Natural killer cell (primary cell): ENCODE measurements around the gene TBCB. TPM values are rescaled to one million over a fixed set of nuclear protein-coding genes. Genes with fewer than 3 reads are reported as not detected.
A peak's percentile ranks its signal among the peaks of the same experiment; 100 is the strongest.

Experiments used
- ATAC-seq, 3 donors: fragments of 150-1000 bp in 2 of 3; fragments of 200-7000 bp in 1 of 3; cut with Tn5 transposase; 1 replicate in 1 of 3; 2 replicates in 2 of 3; pipeline ENCODE4 v1.10.0; 2021; ENCODE audit warnings: mild to moderate bottlenecking in 2 of 3, moderate library complexity in 2 of 3
- DNase-seq, 2 donors: peaks; one replicate each; pipeline versions ENCODE4 v3.0.0 to v3.0.0-alpha.2; 2013 to 2021; ENCODE audit warnings: mixed read lengths in 1 of 2
- H3K27ac ChIP-seq: one replicate; pipeline ENCODE4 v1.5.1; 2013; ENCODE audit warnings: mild to moderate bottlenecking, low read length
- H3K27me3 ChIP-seq: one replicate; pipeline ENCODE4 v1.6.1; 2013; ENCODE audit warnings: low read length; ENCODE audit not compliant: control insufficient read depth, insufficient read depth
- H3K36me3 ChIP-seq: one replicate; pipeline ENCODE4 v1.6.1; 2013; ENCODE audit warnings: low read length; ENCODE audit not compliant: control insufficient read depth, insufficient read depth
- H3K4me1 ChIP-seq: one replicate; pipeline ENCODE4 v1.6.1; 2013; ENCODE audit warnings: low read length; ENCODE audit not compliant: control insufficient read depth, insufficient read depth
- H3K4me3 ChIP-seq: one replicate; pipeline ENCODE4 v1.5.1; 2013; ENCODE audit warnings: low read length
- H3K9me3 ChIP-seq: one replicate; pipeline ENCODE4 v1.6.1; 2013; ENCODE audit warnings: low read length; ENCODE audit not compliant: control insufficient read depth, insufficient read depth
- H3K27ac Mint-ChIP-seq, 2 donors: one replicate each; pipeline ENCODE4 v1.8.0; 2022; ENCODE audit warnings: mild to moderate bottlenecking in 2 of 2, mixed read lengths in 2 of 2, moderate library complexity in 1 of 2
- H3K27me3 Mint-ChIP-seq, 2 donors: one replicate each; pipeline ENCODE4 v1.8.0; 2022; ENCODE audit warnings: low read depth in 2 of 2, mixed read lengths in 2 of 2
- H3K36me3 Mint-ChIP-seq: one replicate; pipeline ENCODE4 v1.8.0; 2022; ENCODE audit warnings: mixed read lengths
- H3K4me1 Mint-ChIP-seq, 2 donors: one replicate each; pipeline ENCODE4 v1.8.0; 2022; ENCODE audit warnings: mixed read lengths in 2 of 2
- H3K4me3 Mint-ChIP-seq: one replicate; pipeline ENCODE4 v1.8.0; 2022; ENCODE audit warnings: mild to moderate bottlenecking, moderate library complexity, mixed read lengths
- H3K9me3 Mint-ChIP-seq, 2 donors: one replicate each; pipeline ENCODE4 v1.8.0; 2022; ENCODE audit warnings: mixed read lengths in 2 of 2
- WGBS: methylation state at CpG from one replicate; pipeline ENCODE4 v1.1.7; 2013; ENCODE audit warnings: missing lambda C conversion rate; ENCODE audit not compliant: insufficient coverage; 5-methylcytosine and 5-hydroxymethylcytosine counted together
- intact Hi-C: fragments of 100-400 bp; cut with micrococcal nuclease; formaldehyde crosslinking; loops from one replicate; pipeline ENCODE4 v1.14.2; 2022
- total RNA-seq, 4 donors: library from RNA; stranded (reverse); fragments of 120-200 nt in 1 of 4; gene quantifications; one replicate each; pipeline versions ENCODE4 v1.2.3 to v1.2.4, GENCODE V29; 2013 to 2022
- TF ChIP-seq, protein P1 (sequence below): fragments of 200-600 bp; IDR thresholded peaks from one replicate; pipeline ENCODE4 v1.8.0; 2022; ENCODE audit warnings: antibody characterized with exemption

The TBCB gene
- total RNA-seq, 3 donors from 2014 or later (not counting 1 experiment from before 2014, with no cell fraction given): 153 to 180 (median 175) TPM

DNA sequence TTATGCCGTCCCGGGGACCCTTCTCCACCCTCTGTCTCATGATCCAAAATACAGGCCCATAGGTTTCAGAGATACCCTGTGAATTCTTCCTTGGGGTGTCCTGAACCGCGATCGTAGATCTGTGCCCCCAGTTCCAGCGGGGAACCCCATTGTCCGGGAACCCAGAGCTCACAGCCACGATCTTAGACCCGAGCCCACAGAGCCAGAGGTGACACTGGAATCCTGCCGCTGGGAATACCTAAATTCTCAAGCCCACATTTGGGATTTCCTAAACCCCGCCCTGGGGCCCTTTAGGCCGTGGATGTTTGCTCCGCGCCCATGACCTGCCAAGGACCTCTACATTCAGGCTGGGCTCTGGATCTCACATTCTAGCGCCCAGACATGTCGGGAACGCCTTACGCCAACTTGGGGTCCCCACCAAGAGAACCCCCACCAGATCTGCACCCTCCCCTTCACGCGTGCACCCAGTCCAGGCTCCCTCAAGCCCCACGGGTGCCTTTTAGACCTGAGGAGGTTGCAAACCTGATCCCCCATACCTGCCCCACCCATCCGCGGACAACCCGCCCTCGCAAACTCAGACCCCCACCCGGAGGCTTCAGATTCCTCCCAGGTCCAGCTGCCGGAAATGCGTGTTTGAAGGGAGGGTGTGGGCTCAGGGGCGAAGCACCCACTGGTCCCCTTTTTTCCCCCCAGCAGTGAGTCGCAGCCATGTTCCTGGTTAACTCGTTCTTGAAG lies 25.2 kb downstream of the TBCB start:
- Histone ChIP-seq H3K27me3 (no peaks in the 10 kb centered on the region), H3K9me3 (no peaks in the 10 kb centered on the region), H3K4me1 (peaks cover 19% of the 10 kb centered on the region), H3K27ac (peak overlapping the region; percentile 76), H3K4me3 (peak overlapping the region; percentile 94), H3K36me3 (peaks cover 25% of the 10 kb centered on the region)
- ATAC-seq (peak; percentile 18 to 25 (median 18)), DNase-seq (peak; percentile 27 to 69)
- TF ChIP-seq, protein P1, sequence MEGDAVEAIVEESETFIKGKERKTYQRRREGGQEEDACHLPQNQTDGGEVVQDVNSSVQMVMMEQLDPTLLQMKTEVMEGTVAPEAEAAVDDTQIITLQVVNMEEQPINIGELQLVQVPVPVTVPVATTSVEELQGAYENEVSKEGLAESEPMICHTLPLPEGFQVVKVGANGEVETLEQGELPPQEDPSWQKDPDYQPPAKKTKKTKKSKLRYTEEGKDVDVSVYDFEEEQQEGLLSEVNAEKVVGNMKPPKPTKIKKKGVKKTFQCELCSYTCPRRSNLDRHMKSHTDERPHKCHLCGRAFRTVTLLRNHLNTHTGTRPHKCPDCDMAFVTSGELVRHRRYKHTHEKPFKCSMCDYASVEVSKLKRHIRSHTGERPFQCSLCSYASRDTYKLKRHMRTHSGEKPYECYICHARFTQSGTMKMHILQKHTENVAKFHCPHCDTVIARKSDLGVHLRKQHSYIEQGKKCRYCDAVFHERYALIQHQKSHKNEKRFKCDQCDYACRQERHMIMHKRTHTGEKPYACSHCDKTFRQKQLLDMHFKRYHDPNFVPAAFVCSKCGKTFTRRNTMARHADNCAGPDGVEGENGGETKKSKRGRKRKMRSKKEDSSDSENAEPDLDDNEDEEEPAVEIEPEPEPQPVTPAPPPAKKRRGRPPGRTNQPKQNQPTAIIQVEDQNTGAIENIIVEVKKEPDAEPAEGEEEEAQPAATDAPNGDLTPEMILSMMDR: no peak
- Mint-ChIP-seq H3K4me1 (peaks cover 17 to 29% of the 10 kb centered on the region in 2 donors), H3K36me3 (no peaks in the 10 kb centered on the region), H3K27ac (peak overlapping the region; percentile 88 to 90), H3K4me3 (peak overlapping the region; percentile 96), H3K9me3 (no peaks in the 10 kb centered on the region), H3K27me3 (no peaks in the 10 kb centered on the region)
- WGBS: under 1% methylated on average over 29 of the region's 31 CpGs
- intact Hi-C loops: loop anchor here (1.0 to 2.0 kb wide), 4 partner anchors 13 to 86 kb away; partner anchors contain the start of genes TBCB, THAP8, WDR62 and ZNF146

DNA sequence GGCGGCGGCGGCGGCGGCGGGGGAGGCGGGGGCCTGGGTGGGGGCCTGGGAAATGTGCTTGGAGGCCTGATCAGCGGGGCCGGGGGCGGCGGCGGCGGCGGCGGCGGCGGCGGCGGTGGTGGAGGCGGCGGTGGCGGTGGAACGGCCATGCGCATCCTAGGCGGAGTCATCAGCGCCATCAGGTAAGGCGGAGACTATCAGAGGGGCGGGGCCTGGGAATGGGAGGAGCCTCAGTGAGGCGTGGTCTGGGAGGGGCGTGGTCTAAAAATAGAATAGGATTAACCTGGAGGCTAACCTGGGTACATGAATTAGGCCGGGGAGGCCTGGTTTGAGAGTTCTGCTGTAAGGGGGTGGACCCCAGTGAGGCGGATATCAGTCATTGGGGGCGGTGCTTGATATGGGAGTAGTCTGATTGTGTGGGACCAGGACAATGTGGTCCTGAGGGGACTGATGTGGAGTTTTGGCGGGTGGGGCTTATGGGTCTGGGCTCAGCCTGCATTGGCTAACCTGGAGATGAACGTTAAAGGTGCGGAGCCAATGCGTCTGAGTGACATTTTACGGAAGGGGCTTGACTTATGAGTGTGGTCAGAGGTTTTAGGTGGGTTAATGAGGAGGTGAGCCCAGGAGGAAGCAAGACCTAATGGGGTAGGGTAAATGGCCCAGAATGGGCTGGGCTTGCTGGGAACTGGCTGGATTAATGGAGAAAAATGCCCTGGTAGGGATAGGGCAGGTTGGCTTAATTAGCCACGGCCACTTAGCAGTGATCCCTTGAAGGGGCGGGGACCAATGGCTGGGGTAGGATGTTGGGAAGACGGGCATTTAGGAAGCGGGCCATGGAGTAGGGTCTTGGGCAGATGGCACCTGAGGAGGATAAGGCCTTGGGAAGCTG lies 26.0 kb downstream of the TBCB start:
- H3K27me3 ChIP-seq: no peaks in the 10 kb centered on the region
- peak overlapping the region; percentile 94 for H3K4me3 ChIP-seq
- DNase-seq: peak; percentile 88 to 92
- TF ChIP-seq, protein P1: no peak
- H3K27ac ChIP-seq: peak overlapping the region; percentile 76
- 28% methylated on average over 37 of the region's 42 CpGs for WGBS
- intact Hi-C loops: loop anchor here (1.0 to 2.0 kb wide), 3 partner anchors 26 to 87 kb away; partner anchors contain the start of genes TBCB, THAP8, WDR62 and ZNF146
- no peaks in the 10 kb centered on the region for H3K9me3 ChIP-seq
- Mint-ChIP-seq H3K27ac (peak overlapping the region; percentile 88 to 90), H3K36me3 (peaks cover 2% of the 10 kb centered on the region), H3K4me1 (peaks cover 17 to 32% of the 10 kb centered on the region in 2 donors), H3K27me3 (no peaks in the 10 kb centered on the region), H3K4me3 (peak overlapping the region; percentile 96), H3K9me3 (no peaks in the 10 kb centered on the region)
- peaks cover 19% of the 10 kb centered on the region for H3K4me1 ChIP-seq
- peak; percentile 82 to 88 (median 84) for ATAC-seq
- H3K36me3 ChIP-seq: peaks cover 33% of the 10 kb centered on the region

DNA sequence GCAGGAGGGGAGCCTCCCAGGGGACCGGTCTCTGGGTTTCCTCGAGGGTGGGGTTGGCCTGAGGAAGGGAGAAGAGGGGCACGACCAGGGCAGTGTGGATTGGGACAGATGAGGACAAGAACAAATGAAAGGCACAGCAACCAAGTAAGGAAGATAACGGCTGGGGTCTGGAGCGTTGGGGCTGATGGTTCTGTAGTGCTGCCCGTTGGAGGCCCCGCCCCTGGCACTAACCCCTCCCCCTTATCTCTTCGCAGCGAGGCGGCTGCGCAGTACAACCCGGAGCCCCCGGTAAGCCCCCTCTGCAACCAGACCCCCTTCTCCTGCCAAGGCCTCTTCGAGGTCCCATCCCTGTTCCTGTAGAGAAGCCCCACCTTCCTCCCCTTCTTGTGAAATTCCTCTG lies 26.8 kb downstream of the TBCB start:
- no peak for DNase-seq
- peak overlapping the region; percentile 88 to 90 for H3K27ac Mint-ChIP-seq
- Histone ChIP-seq H3K27me3 (no peaks in the 10 kb centered on the region), H3K36me3 (peaks cover 41% of the 10 kb centered on the region), H3K9me3 (no peaks in the 10 kb centered on the region), H3K4me3 (no peak overlapping the region), H3K27ac (no peak overlapping the region), H3K4me1 (peaks cover 19% of the 10 kb centered on the region)
- intact Hi-C loops: no loop called here
- 96% methylated on average over 14 of the region's 14 CpGs for WGBS
- H3K36me3 Mint-ChIP-seq: peaks cover 6% of the 10 kb centered on the region
- H3K4me1 Mint-ChIP-seq: peaks cover 17 to 28% of the 10 kb centered on the region in 2 donors
- H3K27me3 Mint-ChIP-seq: no peaks in the 10 kb centered on the region
- H3K9me3 Mint-ChIP-seq: no peaks in the 10 kb centered on the region
- no peak for ATAC-seq
- H3K4me3 Mint-ChIP-seq: peak overlapping the region; percentile 96
- TF ChIP-seq, protein P1: no peak
